Measurements from ENCODE around the gene TTC29.

Gene TTC29

DNA sequence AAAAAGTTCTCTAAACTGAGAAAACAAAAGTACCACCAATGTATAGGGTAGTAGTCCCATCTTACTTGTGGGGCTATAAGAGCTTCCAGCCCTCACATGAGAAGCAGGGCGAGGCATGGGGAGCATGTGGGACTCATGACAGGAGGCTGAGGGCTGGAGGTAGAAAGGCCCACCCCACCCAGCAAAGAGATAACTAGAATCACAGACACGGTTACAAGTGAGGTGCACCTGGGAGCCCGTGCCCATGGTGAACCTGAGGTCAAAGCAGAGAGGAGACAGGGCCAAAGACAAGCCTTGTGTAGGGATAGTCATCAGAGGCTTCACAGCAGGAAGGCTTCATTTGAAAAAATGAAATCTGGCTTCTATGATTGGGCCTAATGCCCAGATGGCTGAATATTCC is 55.4 kb downstream of the TTC29 start:
- TF ChIP-seq, protein P1, sequence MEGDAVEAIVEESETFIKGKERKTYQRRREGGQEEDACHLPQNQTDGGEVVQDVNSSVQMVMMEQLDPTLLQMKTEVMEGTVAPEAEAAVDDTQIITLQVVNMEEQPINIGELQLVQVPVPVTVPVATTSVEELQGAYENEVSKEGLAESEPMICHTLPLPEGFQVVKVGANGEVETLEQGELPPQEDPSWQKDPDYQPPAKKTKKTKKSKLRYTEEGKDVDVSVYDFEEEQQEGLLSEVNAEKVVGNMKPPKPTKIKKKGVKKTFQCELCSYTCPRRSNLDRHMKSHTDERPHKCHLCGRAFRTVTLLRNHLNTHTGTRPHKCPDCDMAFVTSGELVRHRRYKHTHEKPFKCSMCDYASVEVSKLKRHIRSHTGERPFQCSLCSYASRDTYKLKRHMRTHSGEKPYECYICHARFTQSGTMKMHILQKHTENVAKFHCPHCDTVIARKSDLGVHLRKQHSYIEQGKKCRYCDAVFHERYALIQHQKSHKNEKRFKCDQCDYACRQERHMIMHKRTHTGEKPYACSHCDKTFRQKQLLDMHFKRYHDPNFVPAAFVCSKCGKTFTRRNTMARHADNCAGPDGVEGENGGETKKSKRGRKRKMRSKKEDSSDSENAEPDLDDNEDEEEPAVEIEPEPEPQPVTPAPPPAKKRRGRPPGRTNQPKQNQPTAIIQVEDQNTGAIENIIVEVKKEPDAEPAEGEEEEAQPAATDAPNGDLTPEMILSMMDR (IDR thresholded peaks at IDR 0.05; ENCODE audit: control insufficient read depth, extremely low read depth, insufficient read depth) = no peak
- H3K4me3 ChIP-seq (ENCODE audit: low read depth, low read length) = no peak overlapping the region
- no peak for DNase-seq (ENCODE audit: low read depth)

DNA sequence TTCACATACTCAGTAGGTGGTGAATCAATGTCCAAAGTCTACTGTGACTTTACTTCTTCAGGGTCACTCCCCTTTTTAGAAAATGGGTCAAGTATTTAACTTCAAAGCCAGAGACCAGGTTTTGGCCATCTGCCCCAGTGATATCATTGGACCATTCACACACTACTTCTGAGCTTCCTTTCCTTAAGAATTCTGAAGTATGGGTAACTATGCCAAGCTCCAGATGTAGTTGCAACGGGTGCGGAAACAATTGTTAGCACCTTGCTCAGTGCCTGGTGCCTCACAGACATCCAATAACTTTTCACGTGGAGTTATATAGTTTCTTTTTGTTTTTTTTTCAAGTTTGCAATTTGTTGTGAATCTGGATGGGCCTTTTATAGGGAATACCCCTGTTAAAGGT is 62.6 kb downstream of the TTC29 start:
- H3K4me3 ChIP-seq (ENCODE audit: low read depth, low read length) = no peak overlapping the region
- TF ChIP-seq, protein P1 (IDR thresholded peaks at IDR 0.05; ENCODE audit: control insufficient read depth, extremely low read depth, insufficient read depth) = no peak
- DNase-seq (ENCODE audit: low read depth) = no peak

DNA sequence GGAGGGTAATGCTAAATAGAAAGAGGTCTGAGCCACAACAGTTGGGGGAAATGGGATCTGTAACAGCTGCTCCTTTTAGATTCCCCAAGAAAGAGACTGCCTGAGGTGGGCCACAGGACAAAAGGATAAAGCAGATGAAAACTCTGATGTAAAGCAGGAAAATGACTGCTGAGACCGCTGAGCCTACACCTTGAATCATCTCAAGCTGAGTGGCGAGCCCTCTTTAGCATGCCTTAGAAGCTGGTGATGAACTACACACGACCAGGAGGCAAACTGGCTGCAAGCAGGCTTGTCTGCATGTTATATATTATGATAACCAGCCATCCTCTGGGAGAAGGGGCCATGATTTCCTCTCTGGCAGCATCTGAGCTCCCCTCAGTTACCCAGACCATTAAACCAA is 88.4 kb downstream of the TTC29 start:
- no peak for DNase-seq (ENCODE audit: low read depth)
- no peak overlapping the region for H3K4me3 ChIP-seq (ENCODE audit: low read depth, low read length)
- TF ChIP-seq, protein P1 (IDR thresholded peaks at IDR 0.05; ENCODE audit: control insufficient read depth, extremely low read depth, insufficient read depth) = no peak

DNA sequence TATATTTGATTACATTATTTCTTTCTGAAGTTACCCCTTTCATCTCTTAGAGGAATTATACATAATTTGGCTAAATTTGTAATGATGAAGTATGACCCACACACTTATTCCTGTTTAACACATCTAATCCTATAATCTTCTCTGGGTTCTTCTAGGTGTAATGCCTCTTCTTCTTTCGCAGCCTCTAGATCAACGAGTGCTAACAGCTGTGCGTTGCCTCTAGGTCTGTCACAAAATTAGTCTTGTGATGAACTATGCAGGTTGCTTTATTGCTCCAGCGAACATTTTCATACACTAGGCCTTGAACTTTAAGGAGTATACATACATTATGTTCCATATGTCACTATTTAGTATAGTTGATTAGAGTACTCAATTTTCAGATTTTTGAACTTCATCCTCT is 89.9 kb downstream of the TTC29 start:
- no peak for DNase-seq (ENCODE audit: low read depth)
- TF ChIP-seq, protein P1 (IDR thresholded peaks at IDR 0.05; ENCODE audit: control insufficient read depth, extremely low read depth, insufficient read depth) = no peak
- H3K4me3 ChIP-seq (ENCODE audit: low read depth, low read length) = no peak overlapping the region

DNA sequence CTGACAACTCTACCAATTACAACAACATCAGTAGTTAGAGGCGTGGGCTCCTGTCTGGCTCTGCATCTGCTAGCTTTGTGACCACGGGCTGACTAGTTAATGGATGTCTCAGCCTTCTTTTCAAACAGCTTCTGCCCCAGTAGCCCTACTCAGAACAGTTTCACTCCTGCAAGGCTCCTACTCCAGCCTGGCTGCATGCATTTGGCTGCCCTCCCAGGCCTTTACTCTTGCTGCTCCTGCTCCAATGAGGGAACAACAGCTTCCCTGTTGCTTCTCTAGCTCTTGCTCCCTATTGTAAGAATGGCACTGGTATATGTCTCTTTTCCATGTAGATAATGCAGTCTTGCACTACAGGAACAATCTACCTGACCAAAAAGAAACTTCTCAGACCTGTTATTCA is 93.3 kb downstream of the TTC29 start:
- no peak overlapping the region for H3K4me3 ChIP-seq (ENCODE audit: low read depth, low read length)
- TF ChIP-seq, protein P1 (IDR thresholded peaks at IDR 0.05; ENCODE audit: control insufficient read depth, extremely low read depth, insufficient read depth) = no peak
- DNase-seq (ENCODE audit: low read depth) = no peak

DNA sequence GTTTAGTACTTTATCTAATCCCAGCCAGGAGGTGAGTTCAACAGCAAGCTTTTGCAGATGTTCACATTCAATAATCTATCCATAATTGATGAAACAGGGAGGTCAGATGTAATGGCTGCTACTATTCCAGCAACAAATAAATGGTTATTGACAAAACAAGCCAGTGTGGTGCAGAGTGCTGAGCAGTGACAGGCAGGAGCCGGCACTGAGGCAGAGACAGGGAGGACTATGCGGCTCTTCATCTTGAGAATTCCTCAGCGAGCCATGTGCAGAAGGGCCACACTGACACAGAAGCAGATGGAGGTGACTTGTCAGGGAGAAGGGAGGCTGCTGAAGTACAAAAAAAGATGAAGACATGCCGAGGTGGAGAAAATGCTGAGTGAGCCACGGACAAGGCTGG is 98.3 kb downstream of the TTC29 start:
- H3K4me3 ChIP-seq (ENCODE audit: low read depth, low read length) = no peak overlapping the region
- DNase-seq (ENCODE audit: low read depth) = no peak
- TF ChIP-seq, protein P1 (IDR thresholded peaks at IDR 0.05; ENCODE audit: control insufficient read depth, extremely low read depth, insufficient read depth) = no peak

DNA sequence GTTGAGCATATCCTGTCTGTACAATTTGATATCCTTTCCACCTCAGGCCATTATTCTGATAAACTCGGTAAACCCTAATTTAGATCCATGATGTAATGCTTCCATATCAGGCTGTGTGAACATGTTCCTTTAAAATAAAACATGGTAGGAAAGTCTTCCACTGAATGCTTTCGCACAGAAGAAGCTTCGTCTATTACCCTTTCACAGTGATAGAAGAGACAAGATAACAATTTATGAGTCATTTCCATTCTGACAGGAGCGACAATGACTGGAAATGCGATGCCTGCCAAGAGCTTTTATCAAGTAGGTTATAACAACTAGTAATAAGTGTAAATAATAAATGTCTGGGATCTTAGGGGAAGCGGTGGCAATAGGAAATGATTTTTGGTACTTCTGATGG is 98.8 kb downstream of the TTC29 start:
- H3K4me3 ChIP-seq (ENCODE audit: low read depth, low read length) = no peak overlapping the region
- TF ChIP-seq, protein P1 (IDR thresholded peaks at IDR 0.05; ENCODE audit: control insufficient read depth, extremely low read depth, insufficient read depth) = no peak
- no peak for DNase-seq (ENCODE audit: low read depth)
